ENCODE data around the gene NOX5. TPM values are rescaled to one million over a fixed set of nuclear protein-coding genes. Genes with fewer than 3 reads are reported as not detected.

The NOX5 gene
- total and polyA plus RNA-seq, 2 of the 13 experiments (the other 11 are each of a cell fraction or from before 2014, with no cell fraction given): not detected

- 7% methylated on average over 14 of the region's 14 CpGs for WGBS (ENCODE audit: low lambda C conversion rate)
These were observed 72.1 kb downstream of the NOX5 start for GRCh38 chr15:69086427-69087204.

GRCh38 chr15:69087366-69087976 lies 73.0 kb downstream of the NOX5 start:
- H3K36me3 ChIP-seq (replicated peaks in 1 of 2; ENCODE audit: control insufficient read depth in 1 of 2, insufficient read depth in 2 of 2, low read length in 2 of 2): no peaks in the 10 kb centered on the region
- no peaks in the 10 kb centered on the region for H3K79me2 ChIP-seq (ENCODE audit: insufficient read depth, low read length)
- WGBS (ENCODE audit: low lambda C conversion rate): 44% methylated on average over 5 of the region's 5 CpGs
- no peak overlapping the region for H2AFZ ChIP-seq (ENCODE audit: low read length)
- no peak overlapping the region for H3K9ac ChIP-seq (ENCODE audit: insufficient read depth, low read depth, low read length)
- H3K4me2 ChIP-seq (ENCODE audit: low read depth, low read length): no peak overlapping the region
- DNase-seq (ENCODE audit: low spot score) (no peak), FAIRE-seq (no peak), ATAC-seq (no peak)
- H3K27ac ChIP-seq (ENCODE audit: extremely low read length, insufficient read depth, low read length): no peak overlapping the region
- H3K4me3 ChIP-seq (replicated peaks in 1 of 3; ENCODE audit: insufficient read depth in 1 of 3, low read depth in 2 of 3, low read length in 3 of 3): no peak overlapping the region
- H3K9me3 ChIP-seq (ENCODE audit: low read length): no peaks in the 10 kb centered on the region
- in situ Hi-C loops (cut with HindIII; ENCODE audit: extremely low pct_ligation_motif_present, low pct_unique_long_range_greater_than_20kb): no loop called here
- BruUV-seq (replicated peaks): no TSS peak
- ChIA-PET CTCF (ENCODE audit: low intra/inter-chr PET ratio, low total read pairs) (no interaction called here), POLR2A (no interaction called here)
- H3K4me1 ChIP-seq (ENCODE audit: insufficient read depth, low read length): peaks cover 22% of the 10 kb centered on the region
- H4K20me1 ChIP-seq (ENCODE audit: insufficient read depth, low read length): no peaks in the 10 kb centered on the region
- intact Hi-C loops (cut with micrococcal nuclease; ENCODE audit: unreplicated experiment): no loop called here
- peaks cover 2 to 48% of the 10 kb centered on the region in 2 experiments; a peak in 4 of 5 replicates for H3K27me3 ChIP-seq (ENCODE audit: control insufficient read depth in 1 of 2, insufficient read depth in 2 of 2, low read length in 2 of 2)
- TF ChIP-seq TAF1 (CRISPR knock-in tag; IDR thresholded peaks at IDR 0.05): no peak
- TF ChIP-seq REXO4 (CRISPR knock-in tag; IDR thresholded peaks at IDR 0.05; ENCODE audit: borderline replicate concordance): no peak
- TF ChIP-seq ARHGAP35 (CRISPR knock-in tag; IDR thresholded peaks at IDR 0.05; ENCODE audit: borderline replicate concordance): no peak
- TF ChIP-seq MTF2 (CRISPR knock-in tag; IDR thresholded peaks at IDR 0.05; ENCODE audit: borderline replicate concordance): no peak
- no peak for TF ChIP-seq ZBTB7A (CRISPR knock-in tag; IDR thresholded peaks at IDR 0.05)
- no peak for TF ChIP-seq ZNF644 (CRISPR knock-in tag; IDR thresholded peaks at IDR 0.05; ENCODE audit: low read depth)
- TF ChIP-seq YEATS4 (CRISPR knock-in tag; IDR thresholded peaks at IDR 0.05; ENCODE audit: borderline replicate concordance): no peak
- no peak for TF ChIP-seq IRF9 (CRISPR knock-in tag; IDR thresholded peaks at IDR 0.05; ENCODE audit: borderline replicate concordance)
- TF ChIP-seq ZNF883 (CRISPR knock-in tag; IDR thresholded peaks at IDR 0.05; ENCODE audit: not compliant biosample characterization): no peak
- TF ChIP-seq ZNF737 (CRISPR knock-in tag; IDR thresholded peaks at IDR 0.05; ENCODE audit: borderline replicate concordance): no peak
- TF ChIP-seq ELF4 (CRISPR knock-in tag; IDR thresholded peaks at IDR 0.05; ENCODE audit: borderline replicate concordance): no peak
- TF ChIP-seq RNF219 (CRISPR knock-in tag; IDR thresholded peaks at IDR 0.05): no peak

More at GRCh38 chr15:69086427-69087204, 72.1 kb downstream of the NOX5 start:
- in situ Hi-C loops (cut with HindIII; ENCODE audit: extremely low pct_ligation_motif_present, low pct_unique_long_range_greater_than_20kb) (no loop called here), intact Hi-C loops (cut with micrococcal nuclease; ENCODE audit: unreplicated experiment) (no loop called here)
- POLR2A ChIA-PET: no interaction called here
- CTCF ChIA-PET (ENCODE audit: low intra/inter-chr PET ratio, low total read pairs): no interaction called here
- H3K9me3 ChIP-seq (ENCODE audit: low read length): no peaks in the 10 kb centered on the region
- H3K79me2 ChIP-seq (ENCODE audit: insufficient read depth, low read length): no peaks in the 10 kb centered on the region
- FAIRE-seq (no peak), DNase-seq (ENCODE audit: low spot score) (no peak), ATAC-seq (no peak)
- no peak overlapping the region for H3K27ac ChIP-seq (ENCODE audit: extremely low read length, insufficient read depth, low read length)
- H3K9ac ChIP-seq (ENCODE audit: insufficient read depth, low read depth, low read length): no peak overlapping the region
- peaks cover 30% of the 10 kb centered on the region for H3K4me1 ChIP-seq (ENCODE audit: insufficient read depth, low read length)
- H3K36me3 ChIP-seq (replicated peaks in 1 of 2; ENCODE audit: control insufficient read depth in 1 of 2, insufficient read depth in 2 of 2, low read length in 2 of 2): no peaks in the 10 kb centered on the region
- TF ChIP-seq MAX (IDR thresholded peaks at IDR 0.05) (peak; percentile 49; the same call in 1 of the 2 replicates), ZNF572 (CRISPR knock-in tag; IDR thresholded peaks at IDR 0.05) (no peak)
- peaks cover 2 to 48% of the 10 kb centered on the region in 2 experiments; a peak in 4 of 5 replicates for H3K27me3 ChIP-seq (ENCODE audit: control insufficient read depth in 1 of 2, insufficient read depth in 2 of 2, low read length in 2 of 2)
- H3K4me3 ChIP-seq (replicated peaks in 1 of 3; ENCODE audit: insufficient read depth in 1 of 3, low read depth in 2 of 3, low read length in 3 of 3): no peak overlapping the region
- peak overlapping the region; percentile 10; the same call in 1 of the 2 replicates for H3K4me2 ChIP-seq (ENCODE audit: low read depth, low read length)
- no TSS peak for BruUV-seq (replicated peaks)
- H4K20me1 ChIP-seq (ENCODE audit: insufficient read depth, low read length): no peaks in the 10 kb centered on the region
- no peak overlapping the region for H2AFZ ChIP-seq (ENCODE audit: low read length)
